ENCODE data around the gene HPX. TPM values are rescaled to one million over a fixed set of nuclear protein-coding genes. Genes with fewer than 3 reads are reported as not detected.

The HPX gene
- total and polyA plus RNA-seq, 2 of the 4 experiments (the other 2 are of a cell fraction), result 0.36 to 1.4 TPM

- H3K4me1 ChIP-seq (ENCODE audit: control insufficient read depth, insufficient read depth, low read length), result no peaks in the 10 kb centered on the region
- H3K79me1 ChIP-seq (ENCODE audit: low read depth in 1 of 2, low read length in 2 of 2), result peaks cover 17 to 20% of the 10 kb centered on the region in 2 experiments
- H4K91ac ChIP-seq (ENCODE audit: insufficient read depth, low read depth, low read length), result no peak overlapping the region
- H3K4me3 ChIP-seq (ENCODE audit: insufficient read depth, low read depth, low read length), result no peak overlapping the region
- in situ Hi-C loops (cut with MboI; ENCODE audit: low sequenced_read_pairs) (no loop called here), dilution Hi-C loops (cut with HindIII; ENCODE audit: low sequenced_read_pairs, unreplicated experiment) (no loop called here), intact Hi-C loops (cut with micrococcal nuclease) (no loop called here)
- no peak overlapping the region for H2BK15ac ChIP-seq (ENCODE audit: low read depth, low read length)
- H4K5ac ChIP-seq (ENCODE audit: low read depth, low read length), result no peak overlapping the region
- H2BK5ac ChIP-seq (ENCODE audit: low read depth, low read length, poor library complexity, severe bottlenecking), result no peak overlapping the region
- H2AK9ac ChIP-seq (replicated peaks; ENCODE audit: low read depth, low read length, poor library complexity), result no peak overlapping the region
- H4K8ac ChIP-seq (ENCODE audit: low read depth in 2 of 2, low read length in 2 of 2), result no peak overlapping the region
- H4K20me1 ChIP-seq (ENCODE audit: insufficient read depth, low read length), result no peaks in the 10 kb centered on the region
- H3K4me2 ChIP-seq (ENCODE audit: low read depth, low read length), result no peak overlapping the region
- no peak overlapping the region for H3K18ac ChIP-seq (ENCODE audit: low read depth, low read length)
- WGBS, 2 experiments (ENCODE audit: extremely low coverage in 2 of 2, insufficient read length in 1 of 2), result 100% methylated on average over 1 of the region's 3 CpGs; no CpG with 5 or more reads in 1 of the 2 experiments
- H3K14ac ChIP-seq (replicated peaks; ENCODE audit: low read depth, low read length), result no peak overlapping the region
- peaks cover 10% of the 10 kb centered on the region for H3K36me3 ChIP-seq (ENCODE audit: control insufficient read depth, insufficient read depth, low read length)
- no peak overlapping the region for H2AFZ ChIP-seq (replicated peaks; ENCODE audit: low read length, poor library complexity)
- H3K9ac ChIP-seq (ENCODE audit: low read depth, low read length), result no peak overlapping the region
- H3K9me3 ChIP-seq (ENCODE audit: control insufficient read depth, insufficient read depth, low read length), result no peaks in the 10 kb centered on the region
- no TSS peak for BruUV-seq (replicated peaks)
- H3K27ac ChIP-seq (ENCODE audit: insufficient read depth, low read length), result no peak overlapping the region
- H3K27me3 ChIP-seq (ENCODE audit: control insufficient read depth, insufficient read depth, low read length), result no peaks in the 10 kb centered on the region
- H3K23ac ChIP-seq (ENCODE audit: low read depth, low read length), result no peak overlapping the region
- H2AK5ac ChIP-seq (ENCODE audit: low read depth, low read length), result no peak overlapping the region
- ChIA-PET CTCF (interaction anchor here (1.0 to 1.3 kb wide), 2 partner anchors 17 to 104 kb away, joined by 3 read pairs; no protein-coding TSS in a partner anchor), POLR2A (ENCODE audit: unreplicated experiment) (no interaction called here)
- TF ChIP-seq CHD1 (IDR thresholded peaks at IDR 0.05; ENCODE audit: low read depth, low read length) (no peak), RAD21 (IDR thresholded peaks at IDR 0.05; ENCODE audit: low read length) (no peak), MXI1 (IDR thresholded peaks at IDR 0.05; ENCODE audit: borderline replicate concordance, low read depth, low read length) (no peak), MAFK (IDR thresholded peaks at IDR 0.05; ENCODE audit: low read depth, low read length) (no peak), FOS (IDR thresholded peaks at IDR 0.05; ENCODE audit: low read depth, low read length) (no peak)
- DNase-seq, result no peak
- no peak overlapping the region for H3K56ac ChIP-seq (ENCODE audit: extremely low read depth, insufficient read depth, low read length)
- ATAC-seq (ENCODE audit: low read depth), result no peak
- H2BK120ac ChIP-seq (ENCODE audit: low read depth, low read length), result no peak overlapping the region
- no peak overlapping the region for H3K4ac ChIP-seq (ENCODE audit: low read depth, low read length)
- H3K9me1 ChIP-seq (ENCODE audit: insufficient read depth, low read length), result no peaks in the 10 kb centered on the region; the same call in 1 of the 2 replicates
- no peak overlapping the region for H2BK20ac ChIP-seq (ENCODE audit: low read depth, low read length)
Observed at GRCh38 chr11:6488821-6489220, 48.0 kb upstream of the HPX start.
